RWPE1 (cell line): ENCODE data around the gene IFNGR1.

Experiments used
- CTCF ChIA-PET: fragments of 350-600 bp; sonication (Branson Sonifier 250); formaldehyde crosslinking; extraction: SDS; loops from one replicate; lab custom pipeline; 2021; lab: Yijun Ruan, JAX
- POLR2A ChIA-PET: fragments of 400-600 bp; formaldehyde crosslinking; extraction: SDS; loops from one replicate; lab custom pipeline; 2020; ENCODE audit warnings: antibody characterized with exemption; ENCODE audit not compliant: low non-redundant PET; lab: Yijun Ruan, JAX
- DNase-seq: peaks from one replicate; pipeline ENCODE4 v3.0.0; 2012; ENCODE audit warnings: low spot score
- H3K27ac ChIP-seq: fragments of 450-650 bp; 2 replicates; pipeline ENCODE4 v1.5.1; 2017
- TF ChIP-seq, protein P1 (sequence below): fragments of 450-650 bp; conservative IDR thresholded peaks from 2 replicates; pipeline ENCODE4 v1.5.1; 2017; ENCODE audit warnings: low read depth, mild to moderate bottlenecking

The IFNGR1 gene

DNA sequence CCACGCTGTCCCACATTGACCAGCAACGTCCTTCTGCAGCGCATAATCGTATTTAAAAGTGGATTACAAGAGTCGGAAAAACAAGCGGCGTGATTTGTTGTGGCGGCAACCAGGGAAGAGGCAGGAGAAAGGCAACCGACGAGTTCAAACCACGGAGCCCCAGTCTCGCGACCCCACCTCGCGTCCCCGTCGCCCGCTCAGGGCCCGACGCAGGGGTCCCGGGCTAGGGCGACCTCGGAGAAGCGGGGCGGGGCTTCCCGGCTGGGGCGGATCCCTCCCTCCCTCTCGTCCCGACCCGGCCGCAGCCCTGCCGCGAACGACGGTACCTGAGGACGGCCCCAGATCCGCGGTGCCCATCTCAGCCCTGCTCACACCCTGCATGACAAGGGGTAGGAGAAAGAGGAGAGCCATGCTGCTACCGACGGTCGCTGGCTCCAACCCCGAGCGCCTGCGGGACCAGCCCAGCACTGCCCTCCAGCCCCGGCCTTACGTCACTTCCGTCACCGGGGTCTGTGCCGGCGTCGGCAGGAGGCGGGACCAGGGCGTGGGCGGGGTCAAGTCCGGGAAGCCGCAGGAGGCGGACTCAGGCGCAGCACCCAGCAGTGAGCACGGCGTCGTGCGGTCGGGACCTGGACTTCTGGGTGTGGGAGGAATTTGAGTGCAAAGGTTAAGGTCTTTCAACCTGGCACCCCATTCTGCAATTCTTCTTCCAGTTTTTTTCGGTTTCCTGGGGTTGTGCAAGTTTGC, at the start of gene IFNGR1:
Gene IFNGR1, minus strand, starts transcription at position 469 of the 747 bp plus-strand sequence. Its CDS starts 58 bp downstream, at position 411.
- DNase-seq = peak; percentile 93

DNA sequence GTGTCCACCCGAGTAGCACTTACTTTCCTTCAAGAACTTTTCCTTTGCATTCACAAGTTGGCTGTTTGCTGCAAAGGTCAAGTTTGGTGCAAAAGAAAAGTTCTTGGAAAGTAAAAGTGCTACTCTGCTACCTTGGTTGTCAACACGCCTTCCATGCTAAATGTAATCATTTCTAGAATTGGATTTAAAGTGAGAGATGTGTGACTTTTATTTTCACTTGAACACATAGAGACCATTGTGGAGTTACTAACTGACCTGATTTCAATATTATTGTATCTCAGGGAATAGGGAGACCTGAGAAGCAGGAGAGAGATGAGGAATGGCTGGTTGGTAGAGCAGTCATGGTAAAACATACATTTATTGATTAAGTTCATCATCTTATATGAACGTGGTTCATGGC, 49.7 kb upstream of the IFNGR1 start:
- ChIA-PET POLR2A (no interaction called here), CTCF (no interaction called here)
- TF ChIP-seq, protein P1, sequence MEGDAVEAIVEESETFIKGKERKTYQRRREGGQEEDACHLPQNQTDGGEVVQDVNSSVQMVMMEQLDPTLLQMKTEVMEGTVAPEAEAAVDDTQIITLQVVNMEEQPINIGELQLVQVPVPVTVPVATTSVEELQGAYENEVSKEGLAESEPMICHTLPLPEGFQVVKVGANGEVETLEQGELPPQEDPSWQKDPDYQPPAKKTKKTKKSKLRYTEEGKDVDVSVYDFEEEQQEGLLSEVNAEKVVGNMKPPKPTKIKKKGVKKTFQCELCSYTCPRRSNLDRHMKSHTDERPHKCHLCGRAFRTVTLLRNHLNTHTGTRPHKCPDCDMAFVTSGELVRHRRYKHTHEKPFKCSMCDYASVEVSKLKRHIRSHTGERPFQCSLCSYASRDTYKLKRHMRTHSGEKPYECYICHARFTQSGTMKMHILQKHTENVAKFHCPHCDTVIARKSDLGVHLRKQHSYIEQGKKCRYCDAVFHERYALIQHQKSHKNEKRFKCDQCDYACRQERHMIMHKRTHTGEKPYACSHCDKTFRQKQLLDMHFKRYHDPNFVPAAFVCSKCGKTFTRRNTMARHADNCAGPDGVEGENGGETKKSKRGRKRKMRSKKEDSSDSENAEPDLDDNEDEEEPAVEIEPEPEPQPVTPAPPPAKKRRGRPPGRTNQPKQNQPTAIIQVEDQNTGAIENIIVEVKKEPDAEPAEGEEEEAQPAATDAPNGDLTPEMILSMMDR = no peak
- no peak overlapping the region for H3K27ac ChIP-seq
- DNase-seq = no peak

More for the DNA sequence above, at the start of gene IFNGR1:
- TF ChIP-seq, protein P1 = no peak
- peak within 1 kb of the TSS; percentile 87 for H3K27ac ChIP-seq
- CTCF ChIA-PET = interaction anchor here (0.9 kb wide), 1 partner anchor 52 kb away, joined by 3 read pairs; no protein-coding TSS in a partner anchor
- POLR2A ChIA-PET = no interaction called here

DNA sequence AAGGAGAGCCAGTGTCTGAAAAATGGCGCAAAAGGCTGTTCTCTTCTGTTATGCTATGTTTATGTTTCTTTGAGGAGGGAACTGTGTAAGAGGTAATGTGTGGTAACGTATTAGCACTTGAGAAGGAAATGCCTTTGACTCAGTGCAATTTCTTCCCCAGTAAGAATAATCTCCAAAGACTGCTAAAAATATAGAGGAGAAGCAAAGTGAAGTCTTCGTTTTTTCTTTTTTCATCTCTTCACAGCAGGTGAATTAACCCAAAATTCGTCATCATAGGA, 47.1 kb upstream of the IFNGR1 start:
- no peak for DNase-seq
- CTCF ChIA-PET = no interaction called here
- TF ChIP-seq, protein P1 = no peak
- H3K27ac ChIP-seq = no peak overlapping the region
- POLR2A ChIA-PET = no interaction called here

DNA sequence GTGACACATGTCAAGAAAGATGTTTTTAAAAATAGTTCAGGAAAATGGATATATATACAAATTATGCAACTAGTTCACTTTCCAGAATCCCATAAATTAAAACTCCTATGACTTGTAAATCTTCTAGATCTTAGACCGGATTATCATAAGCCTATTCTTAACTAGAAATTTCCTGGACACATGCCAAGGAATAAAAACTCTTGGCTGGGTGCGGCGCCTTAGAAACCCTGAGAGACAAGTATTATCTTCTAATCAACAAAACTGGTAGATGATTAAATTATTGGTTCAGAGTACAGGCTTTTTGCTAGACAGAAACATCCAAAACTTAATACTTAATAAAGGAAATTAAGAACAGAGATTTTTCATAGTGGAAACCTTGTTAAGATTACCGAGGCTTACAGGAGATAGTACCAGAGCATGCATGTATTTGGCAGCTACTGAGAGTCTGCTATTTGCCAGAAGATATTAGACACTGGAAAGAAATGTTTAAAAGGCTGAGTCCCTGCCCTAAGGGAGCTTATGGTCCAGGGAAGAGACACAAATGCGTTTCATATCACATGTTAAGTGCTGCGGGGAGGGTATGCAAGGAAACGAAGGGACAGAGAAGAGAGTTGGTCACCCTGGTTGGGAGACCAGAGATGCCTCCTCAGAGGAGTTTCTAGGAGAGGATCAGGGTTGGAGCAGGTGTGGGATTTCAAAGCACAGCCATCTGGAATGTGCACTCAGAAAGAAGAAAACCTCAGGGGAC, 46.5 kb upstream of the IFNGR1 start:
- H3K27ac ChIP-seq = no peak overlapping the region
- no peak for DNase-seq
- ChIA-PET POLR2A (no interaction called here), CTCF (no interaction called here)
- TF ChIP-seq, protein P1 = no peak

DNA sequence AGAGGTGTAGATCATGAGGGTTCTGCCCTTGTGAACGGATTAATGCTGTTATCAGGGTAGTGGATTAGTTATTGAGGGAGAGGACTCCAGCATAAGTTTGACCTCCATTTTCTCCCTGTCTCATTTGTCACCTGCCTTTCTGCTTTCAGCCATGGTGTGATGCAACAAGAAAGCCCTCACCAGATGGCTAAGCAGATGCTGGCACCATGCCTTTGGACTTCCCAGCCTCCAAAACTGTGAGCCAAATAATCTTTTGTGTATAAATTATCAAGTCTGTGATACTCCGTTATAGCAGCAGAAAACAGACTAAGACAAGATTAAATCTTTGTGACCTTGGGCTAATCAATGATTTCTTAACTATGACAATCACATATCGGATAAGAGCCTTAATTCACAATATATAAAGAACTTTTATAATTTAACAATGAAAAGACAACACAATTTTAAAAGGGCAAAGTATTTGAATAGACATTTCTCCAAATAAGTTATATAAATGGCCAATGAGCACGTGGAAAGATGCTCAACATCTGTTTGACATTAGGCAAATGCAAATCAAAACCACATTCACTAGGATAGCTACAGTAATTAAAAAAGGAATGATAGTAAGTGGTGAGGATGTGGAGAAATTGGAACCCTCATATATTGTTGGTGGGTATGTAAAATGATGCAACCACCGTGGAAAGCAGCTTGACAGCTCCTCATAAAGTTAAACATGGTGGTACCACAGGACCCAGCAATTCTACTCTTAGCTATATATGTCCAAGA, 45.3 kb upstream of the IFNGR1 start:
- no peak for DNase-seq
- no peak overlapping the region for H3K27ac ChIP-seq
- ChIA-PET CTCF (interaction anchor here (0.6 kb wide), 1 partner anchor 570 kb away, joined by 3 read pairs; no protein-coding TSS in a partner anchor), POLR2A (no interaction called here)
- TF ChIP-seq, protein P1 = no peak

DNA sequence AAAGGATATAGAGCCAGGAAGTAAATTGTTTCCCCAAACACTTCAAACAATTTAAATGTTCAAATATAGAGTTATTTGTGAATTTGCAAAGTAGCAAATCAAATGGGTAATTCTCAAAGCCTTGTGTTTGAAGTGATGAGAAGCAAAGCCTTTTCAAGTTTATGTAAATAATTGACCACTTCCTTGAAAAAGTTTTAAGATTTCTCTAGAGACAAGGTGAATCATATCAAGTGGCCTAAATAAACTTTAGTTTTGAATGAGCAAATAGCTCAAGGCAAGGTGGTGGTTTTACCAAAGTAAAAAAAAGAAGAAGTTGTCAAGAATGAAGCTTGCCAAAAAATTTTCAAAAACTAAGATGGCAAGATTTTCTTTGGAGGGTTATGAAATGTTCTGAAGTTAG, 42.6 kb upstream of the IFNGR1 start:
- peak; percentile 19 for DNase-seq
- TF ChIP-seq, protein P1 = no peak
- ChIA-PET CTCF (interaction anchor here (0.6 kb wide), 2 partner anchors 125 to 540 kb away, joined by 3 read pairs; no protein-coding TSS in a partner anchor), POLR2A (no interaction called here)
- H3K27ac ChIP-seq = no peak overlapping the region
